GM10847 (cell line): ENCODE measurements around the gene GUF1.
A peak's percentile ranks its signal among the peaks of the same experiment; 100 is the strongest.

Experiments used
- POLR2A ChIP-seq: IDR thresholded peaks from 2 replicates; pipeline ENCODE4 v1.6.1; 2011; ENCODE audit not compliant: insufficient read length; ENCODE audit errors: extremely low read depth

The GUF1 gene

GRCh38 chr4:44670506-44671199, 7.6 kb upstream of the GUF1 start:
- no peak for TF ChIP-seq POLR2A

DNA sequence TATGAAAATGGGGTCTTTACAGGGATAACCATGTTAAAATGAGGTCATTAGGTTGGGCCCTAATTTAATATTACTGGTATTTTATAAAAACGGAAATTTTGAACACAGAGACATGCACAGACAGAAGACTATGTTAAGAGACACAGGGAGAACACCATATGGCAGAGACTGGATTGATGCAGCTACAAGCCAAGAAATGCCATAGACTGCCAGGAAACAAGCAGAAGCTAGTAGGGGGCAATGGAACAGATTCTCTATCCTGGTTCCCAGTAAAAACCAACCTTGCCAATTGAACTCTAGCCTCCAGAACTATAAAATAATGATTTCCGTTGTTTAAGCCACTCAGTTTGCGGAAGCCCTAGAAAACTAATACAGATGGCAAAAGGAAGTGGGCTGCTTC, 6.6 kb upstream of the GUF1 start:
- no peak for TF ChIP-seq POLR2A

- TF ChIP-seq POLR2A, result no peak
Measured at GRCh38 chr4:44674471-44674870, 3.7 kb upstream of the GUF1 start.

- no peak for TF ChIP-seq POLR2A
Measured at GRCh38 chr4:44675366-44675765, 2.9 kb upstream of the GUF1 start.

DNA sequence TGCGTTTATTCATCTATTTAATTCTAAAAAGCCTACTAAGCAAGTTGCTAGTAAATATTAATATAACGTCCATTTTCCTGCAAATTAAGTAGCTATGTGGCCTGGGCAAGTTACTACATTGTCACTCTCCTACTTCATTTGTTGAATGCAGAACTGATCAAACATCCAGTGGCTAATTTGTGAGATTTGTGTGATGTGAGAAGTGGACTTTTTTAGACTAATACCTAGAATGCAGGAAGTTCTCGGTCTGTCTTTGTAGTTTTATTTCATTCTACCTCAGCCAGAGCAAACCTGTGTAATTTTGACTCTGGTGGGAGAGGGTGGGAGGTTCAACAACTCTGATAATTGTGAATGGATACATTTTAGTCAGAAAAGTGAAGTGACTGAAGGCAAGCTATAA, 840 bp downstream of the GUF1 start:
- TF ChIP-seq POLR2A, result no peak

DNA sequence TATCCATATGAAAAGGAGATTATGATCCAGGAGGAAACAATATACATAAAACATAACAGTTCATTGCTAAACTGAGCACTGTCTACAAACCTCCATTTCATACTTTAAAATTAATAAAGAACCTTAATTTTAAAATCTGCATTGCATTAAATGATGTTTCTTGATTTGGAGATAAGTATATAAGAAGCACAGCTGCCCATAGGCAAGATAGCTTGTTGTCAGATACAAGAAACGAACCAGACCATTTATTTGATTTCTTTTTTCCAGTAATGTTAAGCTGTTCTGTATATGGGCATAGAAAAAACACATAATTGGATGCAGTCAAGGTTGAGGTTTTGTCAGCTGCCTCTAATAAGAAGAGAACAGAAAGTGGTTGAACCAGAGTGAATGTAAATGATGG, 6.4 kb downstream of the GUF1 start:
- no peak for TF ChIP-seq POLR2A

DNA sequence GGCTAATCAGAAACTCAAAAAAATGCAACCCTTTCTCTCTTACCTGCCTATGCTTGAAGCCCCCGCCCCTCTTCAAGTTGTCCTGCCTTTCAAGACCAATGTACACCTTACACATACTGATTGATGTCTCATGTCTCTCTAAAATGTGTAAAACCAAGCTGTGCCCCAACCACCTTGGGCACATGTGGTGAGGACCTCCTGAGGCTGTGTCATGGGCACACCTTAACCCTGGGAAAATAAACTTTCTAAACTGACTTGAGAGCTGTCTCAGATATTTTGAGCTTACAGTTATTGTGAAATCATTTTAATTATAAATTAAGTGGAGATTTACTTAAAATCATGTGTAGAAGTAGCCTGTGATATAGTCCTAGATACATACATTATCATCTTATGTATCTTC, 22.2 kb downstream of the GUF1 start:
- TF ChIP-seq POLR2A, result no peak

- no peak for TF ChIP-seq POLR2A
Measured at GRCh38 chr4:44701037-44701436, 22.8 kb downstream of the GUF1 start.

- no peak for TF ChIP-seq POLR2A
Measured at GRCh38 chr4:44704673-44705072, 26.5 kb downstream of the GUF1 start.

- no peak for TF ChIP-seq POLR2A
Measured at GRCh38 chr4:44713125-44713524, 34.9 kb downstream of the GUF1 start.

DNA sequence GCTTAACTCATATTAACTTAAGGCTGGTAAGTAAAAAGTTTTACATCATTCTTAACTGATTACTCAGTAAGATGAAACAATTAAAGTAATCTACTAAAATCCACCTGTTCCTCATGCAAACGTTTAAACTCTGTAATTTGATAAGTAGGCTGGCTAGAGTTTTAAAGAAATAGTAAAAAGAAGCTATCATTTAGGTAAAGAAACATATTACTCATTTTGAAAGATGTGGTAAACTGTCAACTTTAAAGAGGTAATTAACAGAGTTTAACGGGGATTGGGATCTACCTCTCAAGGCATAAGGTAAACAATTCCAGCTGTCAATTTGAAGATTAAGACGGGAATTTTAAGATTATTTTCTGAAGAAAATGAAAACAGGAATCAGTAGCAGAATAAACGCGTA, 38.4 kb downstream of the GUF1 start:
- no peak for TF ChIP-seq POLR2A

DNA sequence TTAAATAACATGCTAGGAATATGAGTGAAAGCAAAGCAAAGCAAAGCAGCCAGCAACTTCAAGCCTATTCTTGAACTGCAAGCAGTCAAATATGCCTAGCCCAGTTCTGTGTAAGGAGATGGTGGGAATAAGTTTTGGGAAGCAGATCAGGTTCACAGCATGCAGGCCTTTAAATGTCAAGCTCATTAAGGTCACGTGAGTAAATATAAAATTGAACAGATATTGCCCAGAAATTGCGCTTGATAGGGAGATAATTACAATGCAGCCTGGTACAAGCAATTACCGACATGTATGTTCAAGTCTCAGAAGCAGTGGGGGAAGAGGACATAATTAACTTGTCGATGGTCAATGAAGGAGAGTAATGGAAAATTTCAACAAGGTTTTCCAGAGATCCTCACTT, 42.2 kb downstream of the GUF1 start:
- no peak for TF ChIP-seq POLR2A

DNA sequence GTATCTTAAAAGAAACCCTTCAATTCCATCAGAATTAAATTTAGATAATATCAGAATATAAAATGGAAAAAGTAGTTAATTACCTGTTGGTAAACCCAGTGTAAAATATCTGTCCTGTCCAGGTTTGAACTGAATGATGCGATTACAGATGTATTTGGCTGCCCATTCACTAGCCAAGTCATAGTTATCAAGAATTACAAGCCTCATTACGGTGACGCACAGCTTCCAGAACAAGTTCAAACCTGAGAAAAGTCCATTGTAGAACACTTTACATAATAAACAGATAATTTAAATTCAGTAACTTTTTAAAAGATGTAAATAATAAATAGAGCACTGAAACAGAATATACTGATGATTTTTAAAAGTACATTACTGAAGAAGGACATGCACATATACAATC, 43.8 kb downstream of the GUF1 start:
- no peak for TF ChIP-seq POLR2A

GRCh38 chr4:44725166-44725565, 46.9 kb downstream of the GUF1 start:
- no peak for TF ChIP-seq POLR2A

DNA sequence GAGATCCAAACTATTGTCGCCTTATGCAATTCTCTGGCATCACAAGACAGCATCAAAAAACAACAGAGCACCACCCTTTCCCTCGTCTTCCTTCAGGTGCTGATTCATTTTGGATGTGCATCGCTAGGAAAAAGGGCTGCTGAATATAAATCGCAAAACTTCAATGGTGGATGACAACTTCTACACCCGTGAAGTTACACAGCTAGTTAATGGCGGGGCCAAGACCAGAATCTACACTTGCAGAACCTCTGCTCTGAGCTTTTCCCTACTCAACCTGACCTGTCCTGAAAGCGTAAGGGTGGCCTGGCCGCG, 47.5 kb downstream of the GUF1 start:
- no peak for TF ChIP-seq POLR2A

DNA sequence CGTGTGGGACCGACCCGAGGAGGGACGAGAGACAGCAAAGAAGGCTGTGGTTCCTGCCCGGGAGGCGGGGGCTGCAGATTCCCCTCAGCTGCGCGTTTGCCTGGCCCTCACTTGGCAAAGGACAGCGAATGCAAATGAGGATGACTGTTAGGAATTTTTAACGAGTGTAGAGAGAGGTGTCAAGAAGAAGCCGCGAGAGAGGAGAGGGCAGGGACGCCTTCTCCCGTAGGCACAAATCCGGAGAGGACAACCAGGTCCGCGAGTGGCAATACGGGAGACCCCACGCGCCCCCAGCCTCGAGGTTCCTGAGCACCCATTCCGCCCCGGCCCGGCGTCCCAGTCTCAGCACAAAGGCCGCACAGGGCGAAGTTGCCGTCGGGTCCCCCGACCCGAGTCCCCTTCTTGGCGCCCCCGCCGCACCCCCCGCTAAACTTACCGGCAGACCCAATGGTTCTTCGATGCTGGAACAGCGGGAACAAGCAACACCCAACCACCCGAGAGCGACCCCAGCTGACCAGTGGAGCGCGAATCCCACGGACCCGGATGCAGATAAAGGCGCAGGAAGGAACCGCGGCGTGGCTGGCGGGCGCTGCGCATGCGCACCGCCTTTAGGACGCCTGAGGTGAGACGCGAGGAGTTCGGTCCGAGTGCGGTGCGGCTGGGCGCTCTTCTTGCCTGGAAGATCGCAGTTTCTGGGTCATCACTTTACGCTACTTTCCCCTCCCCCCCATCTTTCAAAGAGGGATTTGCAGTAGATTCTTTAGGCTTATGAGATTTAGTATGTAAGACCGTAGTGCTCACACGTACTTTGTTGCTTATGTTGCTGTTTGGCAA, 48.0 kb downstream of the GUF1 start, which contains the start of gene GNPDA2:
Gene GNPDA2 (minus strand): TSS at position 519 of the 834 bp plus-strand sequence. CDS start 4,349 bp downstream, outside the sequence.
- TF ChIP-seq POLR2A, result peak; percentile 83

- no peak for TF ChIP-seq POLR2A
Measured at GRCh38 chr4:44727471-44727870, 49.3 kb downstream of the GUF1 start.
